Activated CD4-positive, CD25-positive, alpha-beta regulatory T cell (primary cell): ENCODE measurements around the gene MRPS15.

ENCODE experiments used
- DNase-seq, 4 experiments: peaks; one replicate each; lab custom pipeline; 2025; lab: John Stamatoyannopoulos, UW

Gene MRPS15

DNA sequence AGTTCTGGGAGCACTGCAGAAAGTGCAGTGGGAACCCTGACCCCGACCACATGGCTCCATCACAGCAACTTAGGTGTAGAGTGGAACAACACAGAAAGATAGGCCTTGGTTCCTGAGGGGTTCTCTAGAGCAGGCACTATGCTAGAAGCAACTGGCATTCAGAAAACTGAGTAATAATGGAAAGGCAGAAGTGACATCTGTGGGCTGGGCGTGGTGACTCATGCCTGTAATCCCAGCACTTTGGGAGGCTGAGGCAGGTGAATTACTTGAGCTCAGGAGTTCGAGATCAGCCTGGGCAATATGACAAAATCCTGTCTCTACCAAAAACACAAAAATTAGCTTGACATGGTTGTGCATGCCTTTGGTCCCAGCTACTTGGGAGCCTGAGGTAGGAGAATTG lies 5.3 kb downstream of the MRPS15 start:
- DNase-seq: no peak

DNA sequence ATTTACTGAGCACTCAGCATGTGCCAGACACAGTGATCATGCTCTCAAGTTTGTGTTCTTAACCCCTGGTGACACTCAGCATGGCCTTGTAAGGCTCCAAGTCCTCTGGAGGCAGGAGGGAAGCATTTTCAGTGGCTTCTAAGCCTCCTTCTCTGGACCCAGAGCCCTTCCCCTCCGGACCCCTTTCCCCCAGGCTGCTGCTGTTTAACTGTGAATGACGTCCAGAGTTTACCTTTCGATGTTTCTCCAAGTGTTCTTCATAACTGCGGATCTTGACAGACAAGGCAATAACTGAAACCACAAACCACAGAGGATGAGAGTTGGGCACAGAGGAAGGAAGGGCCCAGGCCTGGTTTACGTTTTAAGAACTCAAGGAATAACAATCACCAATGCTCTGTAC lies 6.5 kb downstream of the MRPS15 start:
- DNase-seq: no peak

DNA sequence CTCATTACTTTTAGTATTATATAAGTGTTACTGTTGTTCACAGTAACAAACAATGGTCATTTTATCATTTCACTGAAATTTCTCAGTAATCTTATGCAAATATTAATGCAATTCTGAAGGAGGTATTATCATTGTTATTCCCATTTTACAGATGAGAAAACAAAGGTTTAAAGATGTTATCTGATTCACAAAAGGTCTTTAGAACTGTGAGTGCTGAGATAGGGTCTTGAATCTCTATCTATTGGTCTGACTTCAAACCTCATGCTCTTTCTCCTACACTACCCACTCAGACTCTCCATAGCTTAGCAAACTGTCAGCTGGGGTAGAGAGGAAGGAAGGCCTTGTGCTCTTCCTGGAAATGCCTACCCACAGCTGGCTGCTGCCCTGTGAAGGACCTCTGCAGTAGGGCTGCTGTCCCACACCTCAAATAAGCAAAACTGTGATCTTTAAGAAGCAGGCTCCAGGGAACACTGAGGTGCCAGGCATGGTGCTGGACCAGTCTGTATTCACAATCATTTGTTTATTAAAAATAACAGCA lies 7.7 kb downstream of the MRPS15 start:
- DNase-seq: no peak

DNA sequence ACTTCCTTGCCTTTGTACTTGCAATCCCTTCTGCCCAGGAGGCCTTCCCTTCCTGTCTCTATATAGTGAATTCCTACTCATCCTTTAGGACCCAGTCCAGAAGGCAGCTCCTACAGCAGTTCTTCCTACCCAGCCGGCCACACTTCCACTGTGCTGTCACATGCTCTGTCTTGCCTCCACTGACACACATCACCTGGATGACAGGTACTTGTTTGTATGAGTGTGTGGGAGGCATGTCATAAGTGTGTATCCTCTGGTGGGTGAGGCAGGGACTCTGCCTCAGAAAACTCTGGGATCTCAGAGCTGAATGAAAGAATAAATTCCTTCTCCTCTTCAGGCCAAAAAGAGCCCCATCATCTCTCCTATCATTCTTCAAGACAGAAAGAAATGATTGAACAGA lies 8.8 kb downstream of the MRPS15 start:
- no peak for DNase-seq

DNA sequence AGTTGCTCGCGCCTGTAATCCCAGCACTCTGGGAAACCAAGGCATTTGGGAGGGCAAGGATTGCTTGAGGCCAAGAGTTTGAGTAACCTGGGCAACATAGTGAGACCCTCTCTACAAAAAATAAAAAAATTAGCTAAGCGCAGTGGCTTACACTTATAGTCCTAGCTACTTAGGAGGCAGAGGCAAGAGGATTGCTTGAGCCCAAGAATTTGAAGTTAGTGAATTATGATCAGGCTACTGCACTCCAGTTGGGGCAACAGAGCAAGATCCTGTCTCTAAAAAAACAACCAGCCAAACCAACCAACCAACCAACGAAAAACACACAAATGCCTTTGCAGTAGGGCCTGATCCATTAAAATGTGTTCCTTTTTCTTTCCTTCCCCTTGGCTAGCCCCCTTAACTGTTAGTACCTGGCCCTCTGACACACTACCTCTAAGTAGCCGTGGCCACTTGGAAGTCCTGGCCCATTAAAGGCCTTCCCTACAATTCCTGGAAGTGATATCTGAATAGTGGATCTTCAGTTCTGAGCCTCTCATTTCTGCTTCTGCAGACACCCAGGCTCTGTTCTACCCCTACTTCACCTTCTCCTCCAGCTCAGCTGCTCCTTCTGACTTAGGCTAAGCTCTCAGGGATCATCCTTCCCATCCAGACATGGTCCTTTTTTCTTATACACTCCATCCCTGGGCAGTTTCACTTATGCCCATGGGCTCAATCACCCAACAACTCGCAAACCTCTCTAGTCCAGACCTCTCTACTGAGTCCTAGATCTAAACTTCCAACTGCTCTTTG lies 10.4 kb downstream of the MRPS15 start:
- no peak for DNase-seq

DNA sequence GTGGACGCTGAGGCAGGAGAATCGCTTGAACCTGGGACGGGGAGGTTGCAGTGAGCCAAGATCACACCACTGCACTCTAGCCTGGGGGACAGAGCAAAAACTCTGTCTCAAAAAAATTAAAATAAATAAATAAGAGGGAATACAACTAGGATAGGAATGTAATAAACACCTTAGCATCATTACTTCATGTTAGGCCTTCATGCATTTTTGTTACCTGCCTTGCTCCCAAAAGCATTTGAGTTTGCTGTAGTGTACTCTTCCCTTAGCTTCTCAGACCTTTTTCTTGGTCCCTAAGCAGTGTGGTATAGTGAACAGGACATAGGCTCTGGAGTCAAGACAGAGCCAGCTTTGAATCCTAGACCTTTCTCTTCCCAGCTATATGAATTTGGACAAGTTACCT lies 11.1 kb downstream of the MRPS15 start:
- no peak for DNase-seq

DNA sequence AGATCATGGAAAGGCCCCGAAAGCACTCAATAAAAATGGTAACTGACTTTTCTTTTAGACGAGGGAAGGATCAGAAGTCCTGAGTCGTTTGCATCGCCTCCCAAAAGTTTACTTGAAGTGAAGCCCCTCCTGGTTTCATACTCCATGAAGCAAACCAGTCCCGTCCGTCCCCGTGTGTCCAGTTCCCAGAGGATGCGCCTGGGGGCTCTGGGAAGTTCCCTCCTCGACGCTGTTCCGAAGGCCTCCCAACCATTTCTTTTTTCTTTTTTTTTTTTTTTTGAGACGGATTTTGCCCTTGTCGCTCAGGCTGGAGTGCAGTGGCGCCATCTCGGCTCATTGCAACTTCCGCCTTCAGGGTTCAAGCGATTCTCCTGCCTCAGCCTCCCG lies 13.3 kb downstream of the MRPS15 start:
- DNase-seq: no peak

DNA sequence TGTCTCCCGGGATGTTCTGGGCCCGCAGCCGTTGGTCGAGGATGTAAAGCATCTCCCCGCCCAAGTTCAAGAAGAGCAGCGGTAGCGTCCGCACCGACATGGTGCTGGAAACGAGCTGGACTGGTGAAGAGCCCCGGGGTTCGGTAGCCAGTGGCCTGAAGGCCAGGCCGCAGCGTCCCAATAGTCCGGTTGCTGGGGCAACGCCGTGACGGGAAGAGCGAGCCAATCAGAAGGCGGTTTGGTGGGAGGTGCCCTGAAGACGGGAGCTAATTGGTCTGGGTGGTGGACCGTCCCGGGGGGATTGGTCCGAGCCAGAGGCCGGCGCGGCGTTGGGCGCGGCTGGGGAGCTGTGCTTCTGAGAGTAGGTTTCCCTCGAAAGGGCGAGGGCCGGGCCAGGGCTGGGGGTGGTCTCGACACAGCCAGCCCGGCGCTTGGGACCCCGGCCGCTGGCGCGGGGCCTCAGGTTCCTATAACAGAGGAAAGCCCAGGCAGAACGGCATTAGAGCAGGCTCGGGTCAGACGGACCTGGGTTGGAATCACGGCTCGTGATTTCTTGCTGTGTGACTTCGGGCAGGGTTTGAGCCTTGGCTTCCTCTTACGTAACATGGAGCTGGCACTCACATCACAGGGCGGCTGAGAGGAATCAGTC lies 13.8 kb downstream of the MRPS15 start, which contains the start of gene OSCP1:
Gene OSCP1, minus strand, starts transcription at position 182 of the 649 bp plus-strand sequence. Its CDS starts 82 bp downstream, at position 100.
- DNase-seq: peak; percentile 60 to 73 (median 65)

DNA sequence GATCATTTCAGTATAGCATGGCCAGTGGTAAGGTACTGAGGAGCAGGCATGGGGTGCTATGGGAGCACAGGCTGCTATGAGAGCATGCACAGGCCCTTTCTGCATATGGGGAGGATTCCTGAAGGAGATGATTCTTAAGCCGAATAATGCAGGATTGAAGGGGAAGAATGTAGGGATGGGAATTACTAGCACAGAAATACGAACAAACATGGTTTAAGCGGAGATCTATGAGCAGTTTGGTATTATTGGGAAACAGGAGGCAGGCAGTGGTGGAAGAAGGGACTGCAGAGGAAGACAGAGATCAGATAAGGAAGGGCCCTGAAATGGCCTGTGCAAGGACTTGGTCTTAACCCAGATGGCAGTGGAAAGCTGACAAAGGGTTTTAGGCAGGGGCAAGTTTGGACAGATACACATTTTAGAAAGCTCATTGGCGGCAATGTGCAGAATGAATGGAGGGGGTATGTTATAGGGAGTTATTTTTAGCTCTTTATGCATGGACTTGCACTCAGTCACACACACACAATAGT lies 15.6 kb downstream of the MRPS15 start:
- no peak for DNase-seq

DNA sequence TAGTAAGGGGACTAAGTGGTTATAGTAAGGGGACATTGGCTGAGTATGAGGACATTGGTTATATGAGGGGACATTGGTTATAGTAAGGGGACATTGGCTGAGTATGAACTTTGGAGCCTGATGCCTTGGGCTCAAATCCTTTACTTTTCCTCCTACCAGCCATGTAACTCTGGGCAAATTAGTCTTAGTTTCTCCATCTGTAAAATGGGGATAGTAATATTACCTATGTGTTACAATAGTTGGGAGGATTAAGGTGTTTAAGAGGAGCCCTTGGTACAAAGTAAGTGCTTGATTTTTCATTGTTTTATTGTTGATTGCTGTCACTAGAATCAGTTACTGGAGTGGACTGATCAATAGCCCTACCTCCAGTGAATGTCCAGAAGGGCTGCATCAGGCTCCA lies 16.7 kb downstream of the MRPS15 start:
- DNase-seq: no peak

DNA sequence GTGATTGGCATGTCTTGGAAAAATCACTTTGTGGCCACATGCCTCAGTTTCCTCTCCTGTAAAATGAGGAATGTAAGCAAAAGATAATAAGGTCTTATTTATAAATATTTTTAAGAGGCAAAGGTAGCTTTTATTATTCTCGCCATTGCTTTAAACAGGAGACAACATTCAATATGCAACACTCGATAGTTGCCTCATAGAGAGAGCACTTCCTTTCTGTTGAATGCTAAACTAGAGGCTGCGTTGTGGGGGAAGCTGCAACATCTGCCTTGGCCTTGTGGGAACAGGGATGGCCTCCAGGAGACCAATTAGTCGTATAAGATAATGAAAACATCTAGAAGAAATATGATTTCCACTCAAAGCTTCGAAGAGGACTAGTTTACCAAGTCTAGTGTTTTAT lies 17.4 kb downstream of the MRPS15 start:
- DNase-seq: no peak

DNA sequence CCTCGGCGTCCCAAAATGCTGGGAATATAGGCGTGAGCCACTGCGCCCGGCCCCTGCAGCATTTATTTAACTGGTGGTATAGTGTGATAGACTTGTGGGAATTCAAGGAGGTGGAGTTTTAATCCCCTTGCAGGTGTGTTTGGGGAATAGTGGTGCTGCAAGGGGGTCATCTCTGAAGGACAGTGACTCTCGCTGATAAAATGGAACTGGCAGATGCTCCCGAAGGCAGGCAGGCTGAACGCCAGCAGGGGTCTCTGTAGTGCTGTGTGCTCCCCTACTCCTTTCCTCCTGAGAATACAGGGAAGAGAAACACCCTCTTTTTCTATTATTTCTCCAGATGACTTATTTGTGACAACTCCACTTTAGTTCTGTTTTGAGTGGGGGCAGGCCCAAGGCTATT lies 17.9 kb downstream of the MRPS15 start:
- no peak for DNase-seq

DNA sequence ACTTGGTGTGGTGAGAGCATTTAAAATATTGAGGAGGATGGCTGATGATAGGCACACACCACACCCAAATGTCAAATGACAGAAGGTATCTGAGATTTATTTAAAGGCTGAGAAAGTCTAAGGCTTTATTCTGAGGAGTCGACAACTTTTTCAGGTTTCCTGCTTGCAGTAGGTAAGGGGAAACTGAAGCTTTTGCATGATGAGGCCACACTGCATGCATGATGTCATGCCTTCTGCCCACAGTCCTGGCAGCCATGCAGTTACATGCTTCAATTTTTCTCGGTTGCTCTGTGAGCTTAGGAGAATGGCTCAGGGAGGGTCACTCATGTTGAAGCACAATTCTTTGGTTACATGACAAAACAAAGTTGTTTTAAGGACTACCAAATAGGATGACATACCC lies 20.9 kb downstream of the MRPS15 start:
- no peak for DNase-seq

DNA sequence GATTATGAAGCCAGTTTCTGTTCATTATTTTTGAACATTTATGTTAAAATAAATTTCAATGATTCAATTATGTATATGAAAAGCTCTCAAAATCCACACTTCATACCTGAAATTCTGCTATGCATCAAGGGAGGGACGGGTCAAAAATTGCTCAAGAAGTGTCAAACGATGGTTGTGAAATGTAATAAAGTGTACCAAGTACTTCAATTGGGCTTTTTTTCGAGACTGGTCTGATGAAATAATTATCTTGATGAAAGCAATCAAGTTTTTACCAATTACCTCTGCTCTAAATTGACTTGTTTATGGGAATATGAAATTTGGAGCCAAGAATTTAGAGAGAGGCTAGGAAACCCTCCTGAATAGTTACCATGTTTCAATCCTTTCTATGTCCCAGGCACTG lies 21.8 kb downstream of the MRPS15 start:
- no peak for DNase-seq

DNA sequence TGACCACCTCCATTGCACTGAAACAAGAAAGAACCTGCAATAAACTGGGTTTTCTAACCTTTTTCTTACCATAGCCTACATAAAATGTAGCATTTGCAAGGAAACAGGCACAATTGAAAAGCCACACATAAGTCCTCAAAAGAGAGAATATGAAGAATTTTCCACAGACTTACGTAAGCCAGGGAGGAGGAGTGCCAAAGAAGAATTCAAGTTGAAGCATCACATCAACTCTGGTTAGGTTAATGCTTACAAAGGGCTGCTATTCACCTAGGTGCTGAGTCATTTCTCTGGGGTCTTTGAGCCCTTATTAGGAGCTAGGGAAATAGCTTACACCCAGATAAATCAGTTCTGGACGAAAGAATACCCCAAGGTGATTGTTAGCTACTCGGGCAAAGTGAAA lies 23.5 kb downstream of the MRPS15 start:
- no peak for DNase-seq

DNA sequence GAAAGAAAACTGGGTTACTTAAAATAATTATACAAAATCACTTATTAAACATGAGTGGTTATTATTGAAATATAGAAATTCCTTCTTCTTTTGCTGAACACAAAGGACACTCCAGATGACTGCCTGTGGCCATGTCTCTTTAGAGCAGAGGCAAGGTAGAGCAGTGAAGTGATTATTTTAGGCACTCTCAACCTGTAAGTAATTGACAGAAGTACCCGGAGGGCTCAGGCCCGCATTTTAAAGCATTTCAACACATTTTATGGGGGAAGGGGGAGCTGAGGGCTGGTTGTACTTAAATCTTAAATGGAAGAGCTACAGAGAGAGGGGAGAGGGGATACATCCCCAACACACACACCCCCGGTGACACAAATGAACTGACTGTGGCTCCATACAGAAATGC lies 24.1 kb downstream of the MRPS15 start:
- no peak for DNase-seq

DNA sequence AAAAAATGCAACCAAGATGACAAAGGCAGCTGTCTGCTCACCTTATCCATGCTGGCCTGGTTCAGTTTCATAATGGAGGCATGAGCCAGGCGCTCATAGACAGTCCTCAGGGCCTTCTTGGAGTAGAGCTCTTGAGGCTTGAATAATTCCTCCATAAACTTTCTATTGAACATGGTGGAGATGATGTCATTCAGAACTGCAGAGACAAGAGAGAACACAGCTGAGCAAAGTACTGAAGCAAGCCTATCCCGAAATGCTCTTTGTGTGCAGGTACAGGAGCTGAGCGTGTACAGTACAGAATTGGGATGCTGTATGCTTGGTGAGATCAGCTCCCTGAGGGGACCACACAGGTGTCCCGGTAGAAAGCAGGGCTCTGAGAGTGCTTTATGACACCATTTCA lies 25.5 kb downstream of the MRPS15 start:
- DNase-seq: no peak

DNA sequence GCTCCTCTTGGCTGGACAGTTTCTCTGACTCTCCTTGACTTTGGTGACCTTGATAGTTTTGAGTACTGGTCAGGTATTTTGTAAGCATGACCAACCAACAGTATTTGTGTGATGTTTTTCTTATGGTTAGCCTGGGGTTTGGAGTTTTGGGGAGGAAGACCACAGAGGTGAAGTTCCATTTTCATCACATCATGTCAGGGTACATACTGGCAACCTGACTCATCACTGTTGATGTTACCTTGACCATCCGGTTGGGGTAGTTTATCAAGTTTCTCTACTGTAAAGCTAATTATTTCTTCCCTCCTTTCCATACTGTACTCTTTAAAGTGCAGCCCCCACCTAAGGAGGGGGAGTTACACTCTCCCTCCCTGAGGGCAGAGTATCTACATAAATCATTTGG lies 27.4 kb downstream of the MRPS15 start:
- DNase-seq: no peak

DNA sequence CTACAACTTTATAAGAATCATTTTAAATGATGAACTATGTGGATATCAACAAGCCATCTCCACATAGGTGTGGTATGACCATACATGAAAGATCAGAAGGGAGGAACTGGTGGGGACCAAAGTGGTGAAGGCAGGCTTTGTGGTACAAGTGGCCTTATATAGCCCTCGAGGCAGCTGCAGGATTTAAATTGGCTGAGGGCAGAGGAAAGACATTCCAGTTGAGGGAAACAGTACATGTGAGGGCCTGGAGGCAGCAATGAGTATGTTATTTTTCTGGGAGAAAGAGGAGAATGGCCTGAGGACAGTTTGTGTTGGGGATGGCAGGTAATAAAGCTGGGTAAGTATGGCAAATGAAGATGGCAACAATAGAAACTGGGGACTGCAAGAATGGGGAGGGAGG lies 31.1 kb downstream of the MRPS15 start:
- DNase-seq: no peak

DNA sequence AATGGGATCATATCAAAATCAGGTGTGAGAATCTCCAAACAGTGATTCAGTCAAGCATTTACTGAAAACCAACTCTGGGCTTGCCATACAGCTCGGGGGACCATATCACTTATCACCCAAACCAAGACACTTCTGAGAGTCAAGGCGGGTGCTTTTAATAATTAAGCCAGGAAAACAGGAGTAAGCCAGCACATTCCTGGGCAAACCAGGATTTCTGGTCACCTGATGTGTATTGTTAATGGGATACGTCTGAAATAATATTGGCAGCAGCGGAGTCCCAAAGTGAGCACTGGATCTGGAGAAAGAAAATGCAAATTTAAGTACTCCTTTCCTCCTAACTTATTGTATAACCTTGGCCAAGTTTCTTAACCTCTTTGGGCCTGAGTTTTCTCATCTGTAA lies 31.6 kb downstream of the MRPS15 start:
- no peak for DNase-seq

DNA sequence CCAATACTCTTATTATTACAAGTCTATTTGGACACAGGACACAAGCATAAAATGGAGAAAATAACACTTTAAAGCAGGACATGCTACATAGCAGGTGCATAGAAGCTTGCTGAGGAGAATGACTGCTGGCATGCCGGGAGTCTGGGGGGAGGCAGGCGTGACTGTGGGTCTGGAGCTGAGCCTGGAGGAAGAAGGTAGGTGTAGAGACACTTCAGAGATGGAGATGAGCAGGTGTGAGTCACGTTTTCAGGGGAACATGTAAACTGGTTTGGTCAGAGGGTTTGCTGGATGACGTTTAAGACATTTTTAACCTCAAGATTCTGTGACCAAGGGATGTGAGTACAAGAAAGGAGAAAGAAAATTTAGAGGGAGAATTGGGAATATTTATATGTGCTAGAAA lies 38.4 kb downstream of the MRPS15 start:
- DNase-seq: no peak

DNA sequence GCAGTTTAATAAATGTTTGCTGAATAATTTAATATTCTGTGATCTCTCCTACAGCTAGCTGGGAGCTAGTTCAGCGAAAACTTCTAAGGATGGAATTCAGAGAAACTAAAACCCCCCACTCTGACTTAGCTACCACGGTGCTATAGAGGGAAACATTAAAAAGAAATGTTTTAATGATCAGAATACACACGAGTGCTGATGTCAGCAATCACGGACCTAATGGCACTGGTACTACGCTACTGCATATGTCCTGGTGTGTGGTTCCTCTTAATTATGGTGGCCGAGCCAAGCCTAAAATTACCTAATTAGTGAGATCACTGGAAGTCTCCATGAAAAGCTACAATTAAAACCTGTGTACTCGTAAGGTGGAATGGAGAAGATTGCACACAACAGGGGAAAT lies 42.5 kb downstream of the MRPS15 start:
- DNase-seq: no peak

DNA sequence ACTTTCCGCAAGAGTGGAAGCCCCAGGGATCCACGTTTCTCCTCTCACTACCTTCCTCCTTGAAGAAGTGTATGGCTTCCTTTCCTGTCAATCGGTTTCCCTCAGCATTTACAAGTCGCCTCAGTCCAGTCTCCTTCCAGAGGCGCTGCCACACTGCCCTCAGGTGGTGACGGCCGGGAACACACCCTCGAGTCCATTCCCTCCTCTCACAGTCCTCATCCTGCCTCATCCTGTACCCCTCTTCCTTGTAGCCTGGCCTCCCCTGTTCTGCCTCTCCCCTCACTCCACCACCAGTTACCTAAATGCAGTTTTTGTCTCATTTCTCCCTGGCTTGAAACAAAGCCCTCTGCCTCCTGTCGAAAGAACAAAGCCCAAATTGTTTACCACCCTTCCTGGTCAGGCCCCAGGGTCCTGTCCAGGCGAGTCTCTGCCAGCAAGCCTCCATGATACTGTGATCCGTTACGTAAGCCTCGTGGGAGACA lies 43.3 kb downstream of the MRPS15 start:
- peak; percentile 67 to 95 (median 84) for DNase-seq
